ENCODE results near the gene SPATA31A7.
"Not testable (repeated sequence)": the region's sequence is repeated elsewhere in the genome, so short reads cannot be mapped to it uniquely, and the experiment has no call there.

SPATA31A7 gene

DNA sequence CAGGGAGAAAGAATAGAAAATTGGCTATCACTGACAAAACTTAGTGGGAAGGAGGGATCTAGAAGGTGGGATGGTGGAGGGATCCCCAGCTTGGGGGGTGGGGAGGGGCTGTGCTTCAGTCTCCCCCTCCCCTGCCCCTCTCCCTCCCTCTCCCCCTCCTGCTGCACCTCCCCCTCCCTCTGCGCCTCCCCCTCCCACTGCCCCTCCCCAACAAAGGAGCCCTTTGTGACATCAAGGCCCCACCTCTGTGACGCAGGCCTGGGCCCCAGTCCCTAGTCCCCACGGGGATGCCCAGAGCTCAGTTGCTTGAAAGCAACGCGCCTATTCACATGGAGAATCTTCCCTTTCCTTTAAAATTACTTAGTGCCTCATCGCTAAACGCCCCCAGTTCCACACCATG lies at the start of gene SPATA31A7:
Gene SPATA31A7, plus strand, starts transcription at position 301 of the 400 bp plus-strand sequence. Its CDS starts 29 bp downstream, at position 330.
- not testable (repeated sequence) for DNase-seq

DNA sequence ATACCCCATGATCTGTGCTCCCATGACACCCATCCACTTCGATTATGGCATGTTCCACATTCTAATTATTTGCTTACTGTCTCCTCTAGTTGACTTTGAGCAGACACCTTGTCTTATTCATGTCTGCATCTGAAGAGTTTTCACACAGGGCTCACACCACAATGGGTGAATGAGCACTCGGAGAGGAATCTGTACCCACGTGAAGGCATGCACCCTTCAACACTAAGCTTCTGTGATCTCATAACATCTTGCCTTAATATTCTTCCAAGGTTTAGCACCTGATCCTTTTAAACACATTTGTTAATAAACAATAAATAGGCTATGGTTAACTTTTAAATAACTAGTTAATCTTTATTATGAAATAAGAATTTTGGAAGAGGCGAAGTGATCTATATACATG lies 36.6 kb downstream of the SPATA31A7 start:
- not testable (repeated sequence) for DNase-seq

Measured in CD4-positive, alpha-beta T cell treated with Interleukin-10 for 1 hour (primary cell).